Measurements from ENCODE around the gene TAS2R41.

DNA sequence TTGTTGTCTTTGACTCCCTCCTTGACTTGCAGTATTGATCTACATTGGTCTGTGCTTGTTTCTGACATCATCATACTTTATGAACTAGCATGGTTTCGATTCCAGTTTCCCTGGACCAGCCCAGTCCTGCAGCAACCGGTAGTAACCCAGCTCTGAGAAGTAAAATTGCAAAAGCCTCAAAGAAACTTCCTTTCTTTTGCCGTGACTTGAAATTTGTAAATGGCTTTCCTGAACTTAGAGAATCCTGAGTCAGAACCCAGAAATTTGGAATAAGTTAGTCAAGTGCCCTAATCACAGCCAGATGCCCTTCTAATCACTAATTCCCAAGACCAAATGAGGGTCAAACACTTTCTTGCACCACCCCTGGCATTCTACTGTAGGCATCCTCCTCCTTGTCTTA lies 19.4 kb upstream of the TAS2R41 start:
- TF ChIP-seq POLR2A (IDR thresholded peaks at IDR 0.05; ENCODE audit: low read length): no peak
- TF ChIP-seq GATA1 (IDR thresholded peaks at IDR 0.05; ENCODE audit: low read depth, low read length): no peak

Measured in erythroblast (primary cell).